H1 (cell line): Measurements from ENCODE around the gene TTL.

Experiments used
- CHD7 ChIP-seq: fragments of 300-600 bp; sonication (generic); IDR thresholded peaks from 2 replicates; pipeline ENCODE4 v1.7.1; 2012; ENCODE audit warnings: low read length, moderate library complexity, mild to moderate bottlenecking, inconsistent platforms; ENCODE audit not compliant: insufficient replicate concordance
- CTCF ChIP-seq, 3 experiments: IDR thresholded peaks; 1 replicate in 2 of 3; 2 replicates in 1 of 3; pipeline versions ENCODE4 v1.5.1 to v1.6.1; 2011; ENCODE audit warnings: low read length in 3 of 3, mild to moderate bottlenecking in 3 of 3, inconsistent platforms in 2 of 3, low read depth in 1 of 3, moderate library complexity in 1 of 3; ENCODE audit not compliant: insufficient read depth in 1 of 3; ENCODE audit errors: control extremely low read depth in 1 of 3
- HDAC2 ChIP-seq, 2 experiments: fragments of 300-600 bp in 1 of 2; sonication (generic) in 1 of 2; IDR thresholded peaks; 2 replicates each; pipeline ENCODE4 v1.6.1; 2011 to 2012; ENCODE audit warnings: low read depth in 2 of 2, low read length in 2 of 2, mild to moderate bottlenecking in 2 of 2, moderate library complexity in 2 of 2, borderline replicate concordance in 1 of 2, inconsistent platforms in 1 of 2
- JUND ChIP-seq: IDR thresholded peaks from 2 replicates; pipeline ENCODE4 v1.6.1; 2011; ENCODE audit warnings: mild to moderate bottlenecking, improper control_type of control experiment, low read length
- KDM1A ChIP-seq: fragments of 200-600, 300-600 bp; sonication (generic); IDR thresholded peaks from 2 replicates; pipeline ENCODE4 v1.7.1; 2016; ENCODE audit warnings: mild to moderate bottlenecking, low read length, borderline replicate concordance
- MAX ChIP-seq: IDR thresholded peaks from 2 replicates; pipeline ENCODE4 v1.6.1; 2012; ENCODE audit warnings: inconsistent platforms
- POLR2A ChIP-seq, 2 experiments: IDR thresholded peaks; 1 replicate in 1 of 2; 2 replicates in 1 of 2; pipeline ENCODE4 v1.6.1; 2011; ENCODE audit warnings: low read depth in 2 of 2, low read length in 2 of 2, mild to moderate bottlenecking in 2 of 2; ENCODE audit errors: control extremely low read depth in 1 of 2
- POLR2AphosphoS5 ChIP-seq: IDR thresholded peaks from 2 replicates; pipeline ENCODE4 v1.6.1; 2011; ENCODE audit warnings: low read depth, low read length
- POU5F1 ChIP-seq: IDR thresholded peaks from 2 replicates; pipeline ENCODE4 v1.6.1; 2011; ENCODE audit warnings: low read depth, mild to moderate bottlenecking, low read length, moderate library complexity
- RAD21 ChIP-seq, 2 experiments: IDR thresholded peaks in 1 of 2; conservative IDR thresholded peaks in 1 of 2; 2 replicates each; pipeline ENCODE4 v1.6.1; 2011; ENCODE audit warnings: low read depth in 2 of 2, low read length in 2 of 2, improper control_type of control experiment in 1 of 2, inconsistent platforms in 1 of 2, mild to moderate bottlenecking in 1 of 2, moderate library complexity in 1 of 2
- RFX5 ChIP-seq: IDR thresholded peaks from 2 replicates; pipeline ENCODE4 v1.6.1; 2011; ENCODE audit warnings: low read depth, low read length, improper control_type of control experiment, borderline replicate concordance
- SP4 ChIP-seq: IDR thresholded peaks from 2 replicates; pipeline ENCODE4 v1.6.1; 2012; ENCODE audit warnings: low read length, inconsistent platforms
- TBP ChIP-seq: IDR thresholded peaks from 2 replicates; pipeline ENCODE4 v1.6.1; 2011; ENCODE audit warnings: low read depth, low read length, improper control_type of control experiment
- TEAD4 ChIP-seq: IDR thresholded peaks from 2 replicates; pipeline ENCODE4 v1.6.1; 2012; ENCODE audit warnings: low read depth, low read length, inconsistent platforms, mixed read lengths

- no peak for TF ChIP-seq CTCF (IDR thresholded peaks at IDR 0.05; ENCODE audit: control extremely low read depth in 1 of 3, insufficient read depth in 1 of 3, low read depth in 1 of 3, low read length in 3 of 3)
- TF ChIP-seq MAX: no peak
- TF ChIP-seq JUND: no peak
- no peak for TF ChIP-seq POLR2A (IDR thresholded peaks at IDR 0.05; ENCODE audit: control extremely low read depth in 1 of 2, low read depth in 2 of 2, low read length in 2 of 2)
- no peak for TF ChIP-seq POLR2AphosphoS5
- no peak for TF ChIP-seq TEAD4
- no peak for TF ChIP-seq CHD7
- no peak for TF ChIP-seq RAD21 (IDR thresholded peaks at IDR 0.05 in 1 of 2, conservative IDR thresholded peaks at IDR 0.05 in 1 of 2; ENCODE audit: low read depth in 2 of 2, low read length in 2 of 2)
- no peak for TF ChIP-seq SP4
- TF ChIP-seq TBP: no peak
- no peak for TF ChIP-seq RFX5
- no peak for TF ChIP-seq POU5F1
- TF ChIP-seq HDAC2 (IDR thresholded peaks at IDR 0.05; ENCODE audit: borderline replicate concordance in 1 of 2, low read depth in 2 of 2, low read length in 2 of 2): no peak
- no peak for TF ChIP-seq KDM1A
Observed at GRCh38 chr2:112485849-112486248, 3.9 kb downstream of the TTL start.
